Measurements from ENCODE around the gene NSG1.

The NSG1 gene

GRCh38 chr4:4411906-4412305 is 25.0 kb downstream of the NSG1 start:
- Histone ChIP-seq H3K4me1 (ENCODE audit: control insufficient read depth, low read length) (no peaks in the 10 kb centered on the region), H3K79me2 (ENCODE audit: control insufficient read depth, low read length) (no peaks in the 10 kb centered on the region), H3K27me3 (ENCODE audit: control insufficient read depth, low read length) (no peaks in the 10 kb centered on the region), H4K20me1 (ENCODE audit: control insufficient read depth, insufficient read depth, low read depth, low read length) (no peaks in the 10 kb centered on the region), H3K4me3 (ENCODE audit: low read length) (no peak overlapping the region), H3K27ac (ENCODE audit: low read depth, low read length) (no peak overlapping the region), H3K9me3 (ENCODE audit: control insufficient read depth, insufficient read depth, low read length) (no peaks in the 10 kb centered on the region), H3K36me3 (ENCODE audit: control insufficient read depth, low read length) (no peaks in the 10 kb centered on the region), H3K9me2 (replicated peaks; ENCODE audit: control insufficient read depth, low read length) (no peaks in the 10 kb centered on the region), H3F3A (ENCODE audit: control insufficient read depth, insufficient read depth) (no peaks in the 10 kb centered on the region), H3K4me2 (ENCODE audit: low read length) (no peak overlapping the region)
- TF ChIP-seq CTCF (IDR thresholded peaks at IDR 0.05; ENCODE audit: low read depth, low read length, poor library complexity, severe bottlenecking) (no peak), EZH2phosphoT487 (IDR thresholded peaks at IDR 0.05; ENCODE audit: borderline replicate concordance, low read length) (no peak)

- Histone ChIP-seq H3K27ac (ENCODE audit: low read depth, low read length) (no peak overlapping the region), H4K20me1 (ENCODE audit: control insufficient read depth, insufficient read depth, low read depth, low read length) (no peaks in the 10 kb centered on the region), H3K4me1 (ENCODE audit: control insufficient read depth, low read length) (no peaks in the 10 kb centered on the region), H3K27me3 (ENCODE audit: control insufficient read depth, low read length) (no peaks in the 10 kb centered on the region), H3K9me3 (ENCODE audit: control insufficient read depth, insufficient read depth, low read length) (no peaks in the 10 kb centered on the region), H3K4me2 (ENCODE audit: low read length) (no peak overlapping the region), H3K36me3 (ENCODE audit: control insufficient read depth, low read length) (no peaks in the 10 kb centered on the region), H3K4me3 (ENCODE audit: low read length) (no peak overlapping the region), H3K9me2 (replicated peaks; ENCODE audit: control insufficient read depth, low read length) (no peaks in the 10 kb centered on the region), H3F3A (ENCODE audit: control insufficient read depth, insufficient read depth) (no peaks in the 10 kb centered on the region), H3K79me2 (ENCODE audit: control insufficient read depth, low read length) (no peaks in the 10 kb centered on the region)
- TF ChIP-seq EZH2phosphoT487 (IDR thresholded peaks at IDR 0.05; ENCODE audit: borderline replicate concordance, low read length) (no peak), CTCF (IDR thresholded peaks at IDR 0.05; ENCODE audit: low read depth, low read length, poor library complexity, severe bottlenecking) (no peak)
Observed at GRCh38 chr4:4412641-4413372, 25.9 kb downstream of the NSG1 start.

GRCh38 chr4:4413373-4413725 is 26.4 kb downstream of the NSG1 start:
- Histone ChIP-seq H3K36me3 (ENCODE audit: control insufficient read depth, low read length) (no peaks in the 10 kb centered on the region), H3K79me2 (ENCODE audit: control insufficient read depth, low read length) (no peaks in the 10 kb centered on the region), H3K9me3 (ENCODE audit: control insufficient read depth, insufficient read depth, low read length) (no peaks in the 10 kb centered on the region), H3F3A (ENCODE audit: control insufficient read depth, insufficient read depth) (no peaks in the 10 kb centered on the region), H3K9me2 (replicated peaks; ENCODE audit: control insufficient read depth, low read length) (no peaks in the 10 kb centered on the region), H3K27me3 (ENCODE audit: control insufficient read depth, low read length) (no peaks in the 10 kb centered on the region), H3K27ac (ENCODE audit: low read depth, low read length) (no peak overlapping the region), H3K4me2 (ENCODE audit: low read length) (no peak overlapping the region), H4K20me1 (ENCODE audit: control insufficient read depth, insufficient read depth, low read depth, low read length) (no peaks in the 10 kb centered on the region), H3K4me1 (ENCODE audit: control insufficient read depth, low read length) (no peaks in the 10 kb centered on the region), H3K4me3 (ENCODE audit: low read length) (no peak overlapping the region)
- TF ChIP-seq EZH2phosphoT487 (IDR thresholded peaks at IDR 0.05; ENCODE audit: borderline replicate concordance, low read length), result no peak
- no peak for TF ChIP-seq CTCF (IDR thresholded peaks at IDR 0.05; ENCODE audit: low read depth, low read length, poor library complexity, severe bottlenecking)

Data from DOHH2 (cell line).